Keratinocyte (primary cell): ENCODE measurements around the gene ORAI3.

Experiments used
- CTCF ChIP-seq, 3 experiments: IDR thresholded peaks in 1 of 3; conservative IDR thresholded peaks in 1 of 3; optimal IDR thresholded peaks in 1 of 3; 2 replicates in 2 of 3; 3 replicates in 1 of 3; pipeline versions ENCODE3 to v1.5.1; 2011; ENCODE audit warnings: low read length in 3 of 3, mild to moderate bottlenecking in 3 of 3, moderate library complexity in 2 of 3, control low read depth in 1 of 3, inconsistent platforms in 1 of 3; ENCODE audit not compliant: insufficient read depth in 2 of 3; ENCODE audit errors: extremely low read depth in 1 of 3
- EZH2 ChIP-seq: IDR thresholded peaks from one replicate; pipeline ENCODE4 v1.6.1; 2012; ENCODE audit warnings: inconsistent platforms, mild to moderate bottlenecking, low read length, moderate library complexity

- no peak for TF ChIP-seq CTCF (optimal IDR thresholded peaks at IDR 0.05 in 1 of 3, IDR thresholded peaks at IDR 0.05 in 1 of 3, conservative IDR thresholded peaks at IDR 0.05 in 1 of 3; ENCODE audit: extremely low read depth in 1 of 3, insufficient read depth in 2 of 3, low read length in 3 of 3)
- no peak for TF ChIP-seq EZH2
Observed at GRCh38 chr16:30980023-30980371, 31.1 kb downstream of the ORAI3 start.
